Lower lobe of right lung (tissue), 2 donors: Measurements from ENCODE around the gene XYLB. TPM values are rescaled to one million over a fixed set of nuclear protein-coding genes. Genes with fewer than 3 reads are reported as not detected.

Experiments
- ATAC-seq, 2 donors: fragments of 200-7000 bp; cut with Tn5 transposase; one replicate each; pipeline ENCODE4 v1.9.1; 2020 to 2022; ENCODE audit warnings: mild to moderate bottlenecking in 2 of 2, moderate library complexity in 2 of 2
- DNase-seq: peaks from one replicate; pipeline ENCODE4 v3.0.0-alpha.2; 2020
- H3K27ac ChIP-seq: fragments of 200-600 bp; one replicate; pipeline ENCODE4 v1.8.0; 2022
- H3K27me3 ChIP-seq: fragments of 200-600 bp; one replicate; pipeline ENCODE4 v1.8.0; 2022; ENCODE audit warnings: low read depth
- H3K36me3 ChIP-seq: fragments of 200-600 bp; one replicate; pipeline ENCODE4 v1.8.0; 2022; ENCODE audit warnings: mild to moderate bottlenecking
- H3K4me1 ChIP-seq: fragments of 200-600 bp; one replicate; pipeline ENCODE4 v1.8.0; 2022
- H3K4me3 ChIP-seq: fragments of 200-600 bp; one replicate; pipeline ENCODE4 v1.8.0; 2022; ENCODE audit warnings: mild to moderate bottlenecking
- H3K9me3 ChIP-seq: fragments of 200-600 bp; one replicate; pipeline ENCODE4 v1.8.0; 2022
- intact Hi-C: fragments of 100-400 bp; cut with DNase I; formaldehyde crosslinking; loops from one replicate; pipeline ENCODE4 v1.11.0; 2022
- total RNA-seq: library from RNA; stranded (reverse); fragmentation: NEBNext Ultra II Directional; extraction: Animal tissue kit (Norgen Biotek cat#: 25700); gene quantifications from one replicate; pipeline ENCODE4 v1.2.1, GENCODE V29; 2021
- TF ChIP-seq, protein P1 (sequence below): fragments of 200-600 bp; IDR thresholded peaks from one replicate; pipeline ENCODE4 v1.8.0; 2022; ENCODE audit warnings: antibody characterized with exemption, mild to moderate bottlenecking
- donor health status: DM: no; HTN: yes; CAD: no; lungs with severe emphysema.

The XYLB gene
- total RNA-seq, 1 donor from 2014 or later = 2.7 TPM

DNA sequence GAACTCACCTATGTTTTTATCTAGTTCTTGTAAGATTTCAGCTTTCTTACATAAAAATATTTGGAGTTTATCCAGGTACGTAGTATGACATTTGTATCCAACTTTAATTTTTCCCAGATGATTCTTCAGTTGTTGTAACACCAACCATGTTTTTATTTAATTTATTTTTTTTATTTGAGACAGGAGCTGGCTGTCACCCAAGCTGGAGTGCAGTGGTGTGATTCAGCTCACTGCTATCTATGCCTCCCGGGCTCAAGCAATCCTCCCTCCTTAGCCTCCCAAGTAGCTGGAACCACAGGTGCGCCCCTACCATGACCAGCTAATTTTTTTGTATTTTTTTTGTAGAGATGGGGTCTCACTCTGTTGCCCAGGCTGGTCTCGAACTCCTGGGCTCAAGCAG lies 6.6 kb downstream of the XYLB start:
- intact Hi-C loops = no loop called here
- DNase-seq (no peak), ATAC-seq (no peak)
- Histone ChIP-seq H3K4me1 (peaks cover 1% of the 10 kb centered on the region), H3K36me3 (no peaks in the 10 kb centered on the region), H3K27me3 (no peaks in the 10 kb centered on the region), H3K27ac (no peak overlapping the region), H3K9me3 (no peaks in the 10 kb centered on the region), H3K4me3 (no peak overlapping the region)
- TF ChIP-seq, protein P1, sequence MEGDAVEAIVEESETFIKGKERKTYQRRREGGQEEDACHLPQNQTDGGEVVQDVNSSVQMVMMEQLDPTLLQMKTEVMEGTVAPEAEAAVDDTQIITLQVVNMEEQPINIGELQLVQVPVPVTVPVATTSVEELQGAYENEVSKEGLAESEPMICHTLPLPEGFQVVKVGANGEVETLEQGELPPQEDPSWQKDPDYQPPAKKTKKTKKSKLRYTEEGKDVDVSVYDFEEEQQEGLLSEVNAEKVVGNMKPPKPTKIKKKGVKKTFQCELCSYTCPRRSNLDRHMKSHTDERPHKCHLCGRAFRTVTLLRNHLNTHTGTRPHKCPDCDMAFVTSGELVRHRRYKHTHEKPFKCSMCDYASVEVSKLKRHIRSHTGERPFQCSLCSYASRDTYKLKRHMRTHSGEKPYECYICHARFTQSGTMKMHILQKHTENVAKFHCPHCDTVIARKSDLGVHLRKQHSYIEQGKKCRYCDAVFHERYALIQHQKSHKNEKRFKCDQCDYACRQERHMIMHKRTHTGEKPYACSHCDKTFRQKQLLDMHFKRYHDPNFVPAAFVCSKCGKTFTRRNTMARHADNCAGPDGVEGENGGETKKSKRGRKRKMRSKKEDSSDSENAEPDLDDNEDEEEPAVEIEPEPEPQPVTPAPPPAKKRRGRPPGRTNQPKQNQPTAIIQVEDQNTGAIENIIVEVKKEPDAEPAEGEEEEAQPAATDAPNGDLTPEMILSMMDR = no peak

DNA sequence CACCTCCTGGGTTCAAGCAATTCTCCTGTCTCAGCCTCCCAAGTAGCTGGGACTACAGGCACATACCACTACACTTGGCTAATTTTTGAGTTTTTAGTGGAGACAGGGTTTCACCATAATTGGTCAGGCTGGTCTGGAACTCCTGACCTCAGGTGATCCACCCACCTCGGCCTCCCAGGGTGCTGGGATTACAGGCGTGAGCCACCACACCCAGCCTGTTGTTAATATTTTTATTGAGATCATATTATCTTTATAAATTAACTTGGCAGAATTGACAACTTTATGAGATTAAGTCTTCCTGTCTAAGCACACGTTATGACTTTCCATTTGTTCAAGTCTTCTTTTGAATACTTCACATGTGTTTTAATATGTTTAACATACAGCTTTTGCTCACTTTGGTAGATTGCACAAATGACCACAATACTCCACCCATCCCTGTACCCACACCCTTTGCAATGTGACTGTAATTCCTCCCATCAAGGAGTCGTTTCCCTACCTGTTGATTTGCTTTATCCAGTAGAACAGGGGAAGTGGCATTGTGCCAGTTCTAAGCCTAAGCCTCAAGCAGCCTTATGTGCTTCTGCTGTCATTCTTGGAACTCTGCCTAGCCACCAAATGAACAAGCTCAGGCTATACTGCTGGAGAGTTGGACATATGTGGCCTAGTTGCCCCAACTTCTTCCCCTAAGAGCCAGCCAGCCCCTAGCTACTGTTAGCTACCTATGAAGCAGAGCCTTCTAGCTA lies 8.2 kb downstream of the XYLB start:
- Histone ChIP-seq H3K4me3 (no peak overlapping the region), H3K36me3 (no peaks in the 10 kb centered on the region), H3K27ac (no peak overlapping the region), H3K9me3 (no peaks in the 10 kb centered on the region), H3K4me1 (no peaks in the 10 kb centered on the region), H3K27me3 (no peaks in the 10 kb centered on the region)
- DNase-seq (no peak), ATAC-seq (no peak)
- TF ChIP-seq, protein P1 = no peak
- intact Hi-C loops = no loop called here

DNA sequence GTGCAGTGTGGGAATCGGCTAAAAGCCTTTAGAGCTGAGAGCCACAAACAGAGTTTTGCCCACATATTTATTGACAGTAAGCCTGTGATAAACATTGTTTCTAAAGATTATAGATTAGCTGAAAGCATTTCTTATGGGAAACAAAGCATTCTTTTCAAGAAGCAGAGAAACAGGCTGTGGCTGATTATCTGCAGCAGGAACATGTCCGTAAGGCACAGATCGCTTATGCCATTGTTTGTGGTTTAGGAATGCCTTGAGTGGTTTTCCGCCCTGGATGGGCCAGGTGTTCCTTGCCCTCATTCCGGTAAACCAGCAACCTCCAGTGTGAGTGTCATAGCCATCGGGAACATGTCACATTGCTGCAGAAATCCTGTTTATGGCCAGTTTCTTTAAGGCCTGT lies 12.5 kb downstream of the XYLB start:
- DNase-seq (no peak), ATAC-seq (no peak)
- Histone ChIP-seq H3K27me3 (no peaks in the 10 kb centered on the region), H3K4me3 (no peak overlapping the region), H3K4me1 (no peaks in the 10 kb centered on the region), H3K27ac (no peak overlapping the region), H3K36me3 (no peaks in the 10 kb centered on the region), H3K9me3 (no peaks in the 10 kb centered on the region)
- intact Hi-C loops = no loop called here
- TF ChIP-seq, protein P1 = no peak

DNA sequence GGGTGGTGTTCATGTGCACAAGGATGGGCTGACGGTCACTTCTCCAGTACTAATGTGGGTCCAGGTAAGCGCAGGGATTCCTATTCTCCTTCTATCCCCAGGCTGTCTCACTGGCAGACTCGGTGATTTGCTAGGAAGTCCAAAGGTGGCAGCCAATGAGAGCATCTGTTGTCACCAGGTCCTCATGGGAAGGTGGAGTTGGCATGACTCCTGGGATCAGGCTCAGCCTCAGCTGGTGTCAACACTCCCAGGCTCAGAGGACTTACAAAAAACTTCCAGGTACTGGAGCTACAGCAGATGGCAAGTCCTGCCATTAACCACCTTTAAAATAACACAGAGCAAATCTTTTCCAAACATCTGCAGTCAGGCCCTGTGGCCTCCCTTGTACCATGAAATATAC lies 13.8 kb downstream of the XYLB start:
- no peak for ATAC-seq
- Histone ChIP-seq H3K4me3 (no peak overlapping the region), H3K27me3 (no peaks in the 10 kb centered on the region), H3K36me3 (peaks cover 5% of the 10 kb centered on the region), H3K27ac (no peak overlapping the region), H3K4me1 (no peaks in the 10 kb centered on the region), H3K9me3 (no peaks in the 10 kb centered on the region)
- TF ChIP-seq, protein P1 = no peak
- DNase-seq = no peak
- intact Hi-C loops = no loop called here

DNA sequence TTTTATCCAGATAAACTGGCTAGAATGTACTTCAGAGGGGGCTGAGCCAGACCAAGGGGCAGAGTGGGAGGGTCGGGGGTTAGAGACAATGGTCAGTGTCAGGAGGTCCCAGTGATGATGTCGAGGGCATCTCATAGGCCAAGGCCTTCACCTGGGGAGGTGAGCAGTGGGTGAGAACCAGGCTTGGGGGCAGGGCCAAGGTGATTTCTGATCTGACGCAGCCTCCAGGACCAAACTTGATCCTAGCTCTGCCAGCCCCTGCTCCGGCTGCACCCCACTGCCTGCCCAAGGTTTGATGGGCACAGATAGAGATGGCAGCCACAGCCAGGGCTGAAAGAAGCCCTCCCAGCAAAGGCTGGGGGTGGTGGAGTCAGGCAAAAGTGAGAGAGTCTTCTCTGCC lies 14.9 kb downstream of the XYLB start:
- ATAC-seq (no peak), DNase-seq (no peak)
- H3K9me3 ChIP-seq = no peaks in the 10 kb centered on the region
- TF ChIP-seq, protein P1 = no peak
- H3K4me3 ChIP-seq = no peak overlapping the region
- H3K27me3 ChIP-seq = no peaks in the 10 kb centered on the region
- H3K36me3 ChIP-seq = peaks cover 10% of the 10 kb centered on the region
- H3K27ac ChIP-seq = no peak overlapping the region
- no peaks in the 10 kb centered on the region for H3K4me1 ChIP-seq
- intact Hi-C loops = no loop called here
